ENCODE results near the gene MRGPRX3. TPM values are rescaled to one million over a fixed set of nuclear protein-coding genes. Genes with fewer than 3 reads are reported as not detected.

The MRGPRX3 gene
- total and polyA plus RNA-seq, 4 donors: not detected

DNA sequence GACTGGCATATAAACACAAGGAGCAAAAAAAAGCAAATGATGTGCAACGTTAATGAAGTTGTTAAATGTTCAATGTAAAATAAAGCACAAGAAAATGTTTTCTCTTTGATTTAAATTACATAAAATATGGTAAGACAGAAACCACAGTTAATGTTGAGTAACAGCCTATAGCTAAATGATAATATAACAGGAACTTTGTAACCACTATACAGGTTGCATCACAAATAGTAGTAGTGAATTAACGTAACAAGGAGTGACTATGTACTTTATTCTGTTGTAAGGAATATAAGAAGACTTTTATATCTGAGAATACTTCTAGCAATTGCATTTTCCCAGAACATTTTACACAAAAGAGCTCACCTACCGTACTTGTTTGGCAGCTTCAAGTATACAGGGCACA is 43.4 kb upstream of the MRGPRX3 start:
- Histone ChIP-seq H3K27me3 (ENCODE audit: control insufficient read depth in 4 of 4, insufficient read depth in 4 of 4, low read length in 3 of 4) (no peaks in the 10 kb centered on the region), H3K4me1 (ENCODE audit: control insufficient read depth in 4 of 4, insufficient read depth in 4 of 4, low read length in 3 of 4) (no peaks in the 10 kb centered on the region), H3K27ac (ENCODE audit: low read depth in 1 of 2, low read length in 2 of 2) (no peak overlapping the region), H3K9me3 (ENCODE audit: control insufficient read depth in 4 of 4, low read length in 3 of 4) (no peaks in the 10 kb centered on the region), H3K9ac (ENCODE audit: low read depth in 1 of 2, low read length in 2 of 2) (no peak overlapping the region), H3K36me3 (ENCODE audit: control insufficient read depth in 4 of 4, insufficient read depth in 3 of 4, low read depth in 1 of 4, low read length in 3 of 4) (peaks cover 3 to 40% (median 20%) of the 10 kb centered on the region in 4 donors), H3K4me3 (ENCODE audit: low read depth in 1 of 3, low read length in 3 of 3) (no peak overlapping the region)
- WGBS: 86% methylated on average over 3 of the region's 3 CpGs
- DNase-seq (ENCODE audit: low spot score): no peak
- TF ChIP-seq NR2F2 (IDR thresholded peaks at IDR 0.05): no peak
- no peak for TF ChIP-seq FOXA1 (IDR thresholded peaks at IDR 0.05)
- TF ChIP-seq HNF4A (conservative IDR thresholded peaks at IDR 0.05): no peak

DNA sequence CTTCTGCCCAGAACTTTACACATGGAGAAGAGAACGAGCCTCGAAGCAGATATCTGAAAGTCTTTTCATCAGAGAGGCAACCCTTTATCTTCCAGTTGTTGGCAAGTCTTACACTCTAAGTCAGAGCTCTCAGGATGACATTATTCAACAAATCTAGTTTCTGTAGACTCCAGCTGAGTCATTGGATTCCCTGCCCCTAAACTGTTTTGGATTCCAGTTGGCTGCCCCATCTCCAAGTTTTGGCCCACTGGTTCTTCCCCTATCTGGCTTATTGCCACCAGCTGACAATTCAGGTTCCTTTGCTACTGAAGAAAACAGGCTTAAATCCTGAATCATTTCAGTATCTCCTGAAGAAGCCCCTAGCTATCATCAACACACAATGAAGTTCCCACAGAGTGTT is 40.6 kb upstream of the MRGPRX3 start:
- Histone ChIP-seq H3K4me3 (ENCODE audit: low read depth in 1 of 3, low read length in 3 of 3) (no peak overlapping the region), H3K27me3 (ENCODE audit: control insufficient read depth in 4 of 4, insufficient read depth in 4 of 4, low read length in 3 of 4) (no peaks in the 10 kb centered on the region), H3K9me3 (ENCODE audit: control insufficient read depth in 4 of 4, low read length in 3 of 4) (no peaks in the 10 kb centered on the region), H3K27ac (ENCODE audit: low read depth in 1 of 2, low read length in 2 of 2) (no peak overlapping the region), H3K4me1 (ENCODE audit: control insufficient read depth in 4 of 4, insufficient read depth in 4 of 4, low read length in 3 of 4) (no peaks in the 10 kb centered on the region), H3K36me3 (ENCODE audit: control insufficient read depth in 4 of 4, insufficient read depth in 3 of 4, low read depth in 1 of 4, low read length in 3 of 4) (peaks cover 4 to 50% (median 29%) of the 10 kb centered on the region in 4 donors), H3K9ac (ENCODE audit: low read depth in 1 of 2, low read length in 2 of 2) (no peak overlapping the region)
- WGBS: 96% methylated on average over 2 of the region's 2 CpGs
- DNase-seq (ENCODE audit: low spot score): no peak
- TF ChIP-seq SP1 (IDR thresholded peaks at IDR 0.05): no peak
- no peak for TF ChIP-seq RAD21 (IDR thresholded peaks at IDR 0.05)
- no peak for TF ChIP-seq FOXA2 (IDR thresholded peaks at IDR 0.05)
- TF ChIP-seq, protein P1, sequence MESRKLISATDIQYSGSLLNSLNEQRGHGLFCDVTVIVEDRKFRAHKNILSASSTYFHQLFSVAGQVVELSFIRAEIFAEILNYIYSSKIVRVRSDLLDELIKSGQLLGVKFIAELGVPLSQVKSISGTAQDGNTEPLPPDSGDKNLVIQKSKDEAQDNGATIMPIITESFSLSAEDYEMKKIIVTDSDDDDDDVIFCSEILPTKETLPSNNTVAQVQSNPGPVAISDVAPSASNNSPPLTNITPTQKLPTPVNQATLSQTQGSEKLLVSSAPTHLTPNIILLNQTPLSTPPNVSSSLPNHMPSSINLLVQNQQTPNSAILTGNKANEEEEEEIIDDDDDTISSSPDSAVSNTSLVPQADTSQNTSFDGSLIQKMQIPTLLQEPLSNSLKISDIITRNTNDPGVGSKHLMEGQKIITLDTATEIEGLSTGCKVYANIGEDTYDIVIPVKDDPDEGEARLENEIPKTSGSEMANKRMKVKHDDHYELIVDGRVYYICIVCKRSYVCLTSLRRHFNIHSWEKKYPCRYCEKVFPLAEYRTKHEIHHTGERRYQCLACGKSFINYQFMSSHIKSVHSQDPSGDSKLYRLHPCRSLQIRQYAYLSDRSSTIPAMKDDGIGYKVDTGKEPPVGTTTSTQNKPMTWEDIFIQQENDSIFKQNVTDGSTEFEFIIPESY (IDR thresholded peaks at IDR 0.05): no peak
- TF ChIP-seq GABPA (IDR thresholded peaks at IDR 0.05 in 1 of 2, conservative IDR thresholded peaks at IDR 0.05 in 1 of 2): no peak

DNA sequence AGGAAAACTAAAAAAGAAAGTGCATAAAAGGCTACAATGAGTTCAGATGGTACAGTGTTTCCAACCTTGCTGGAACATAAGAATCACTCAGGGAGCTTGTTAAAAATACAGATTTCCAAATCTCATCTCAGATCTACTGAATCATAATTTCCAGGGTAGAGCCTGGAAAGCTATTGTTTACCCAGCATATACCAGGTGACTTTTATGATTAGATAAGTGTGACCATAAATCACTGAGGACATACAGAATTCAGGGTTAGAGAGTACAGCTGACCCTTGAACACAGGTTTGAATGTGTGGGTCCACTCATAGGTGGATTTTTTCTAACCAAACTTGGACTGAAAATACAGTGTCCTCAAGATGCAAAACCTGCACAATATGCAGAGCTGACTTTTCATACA is 38.4 kb upstream of the MRGPRX3 start:
- Histone ChIP-seq H3K9ac (ENCODE audit: low read depth in 1 of 2, low read length in 2 of 2) (no peak overlapping the region), H3K4me3 (ENCODE audit: low read depth in 1 of 3, low read length in 3 of 3) (no peak overlapping the region), H3K27ac (ENCODE audit: low read depth in 1 of 2, low read length in 2 of 2) (no peak overlapping the region), H3K27me3 (ENCODE audit: control insufficient read depth in 4 of 4, insufficient read depth in 4 of 4, low read length in 3 of 4) (no peaks in the 10 kb centered on the region), H3K4me1 (ENCODE audit: control insufficient read depth in 4 of 4, insufficient read depth in 4 of 4, low read length in 3 of 4) (no peaks in the 10 kb centered on the region), H3K36me3 (ENCODE audit: control insufficient read depth in 4 of 4, insufficient read depth in 3 of 4, low read depth in 1 of 4, low read length in 3 of 4) (peaks cover 4 to 33% (median 25%) of the 10 kb centered on the region in 4 donors), H3K9me3 (ENCODE audit: control insufficient read depth in 4 of 4, low read length in 3 of 4) (no peaks in the 10 kb centered on the region)
- DNase-seq (ENCODE audit: low spot score): no peak
- TF ChIP-seq, protein P1 (IDR thresholded peaks at IDR 0.05): no peak
- TF ChIP-seq RXRA (IDR thresholded peaks at IDR 0.05): no peak
- TF ChIP-seq, protein P2, sequence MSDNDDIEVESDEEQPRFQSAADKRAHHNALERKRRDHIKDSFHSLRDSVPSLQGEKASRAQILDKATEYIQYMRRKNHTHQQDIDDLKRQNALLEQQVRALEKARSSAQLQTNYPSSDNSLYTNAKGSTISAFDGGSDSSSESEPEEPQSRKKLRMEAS (IDR thresholded peaks at IDR 0.05): no peak
- TF ChIP-seq, protein P3, sequence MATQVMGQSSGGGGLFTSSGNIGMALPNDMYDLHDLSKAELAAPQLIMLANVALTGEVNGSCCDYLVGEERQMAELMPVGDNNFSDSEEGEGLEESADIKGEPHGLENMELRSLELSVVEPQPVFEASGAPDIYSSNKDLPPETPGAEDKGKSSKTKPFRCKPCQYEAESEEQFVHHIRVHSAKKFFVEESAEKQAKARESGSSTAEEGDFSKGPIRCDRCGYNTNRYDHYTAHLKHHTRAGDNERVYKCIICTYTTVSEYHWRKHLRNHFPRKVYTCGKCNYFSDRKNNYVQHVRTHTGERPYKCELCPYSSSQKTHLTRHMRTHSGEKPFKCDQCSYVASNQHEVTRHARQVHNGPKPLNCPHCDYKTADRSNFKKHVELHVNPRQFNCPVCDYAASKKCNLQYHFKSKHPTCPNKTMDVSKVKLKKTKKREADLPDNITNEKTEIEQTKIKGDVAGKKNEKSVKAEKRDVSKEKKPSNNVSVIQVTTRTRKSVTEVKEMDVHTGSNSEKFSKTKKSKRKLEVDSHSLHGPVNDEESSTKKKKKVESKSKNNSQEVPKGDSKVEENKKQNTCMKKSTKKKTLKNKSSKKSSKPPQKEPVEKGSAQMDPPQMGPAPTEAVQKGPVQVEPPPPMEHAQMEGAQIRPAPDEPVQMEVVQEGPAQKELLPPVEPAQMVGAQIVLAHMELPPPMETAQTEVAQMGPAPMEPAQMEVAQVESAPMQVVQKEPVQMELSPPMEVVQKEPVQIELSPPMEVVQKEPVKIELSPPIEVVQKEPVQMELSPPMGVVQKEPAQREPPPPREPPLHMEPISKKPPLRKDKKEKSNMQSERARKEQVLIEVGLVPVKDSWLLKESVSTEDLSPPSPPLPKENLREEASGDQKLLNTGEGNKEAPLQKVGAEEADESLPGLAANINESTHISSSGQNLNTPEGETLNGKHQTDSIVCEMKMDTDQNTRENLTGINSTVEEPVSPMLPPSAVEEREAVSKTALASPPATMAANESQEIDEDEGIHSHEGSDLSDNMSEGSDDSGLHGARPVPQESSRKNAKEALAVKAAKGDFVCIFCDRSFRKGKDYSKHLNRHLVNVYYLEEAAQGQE (IDR thresholded peaks at IDR 0.05): no peak
- TF ChIP-seq GABPA (IDR thresholded peaks at IDR 0.05 in 1 of 2, conservative IDR thresholded peaks at IDR 0.05 in 1 of 2): no peak

All from liver (tissue), 9 donors.